Measurements from ENCODE around the gene VSTM4. TPM values are rescaled to one million over a fixed set of nuclear protein-coding genes. Genes with fewer than 3 reads are reported as not detected.

The VSTM4 gene
- total RNA-seq, 4 donors from 2014 or later: 10.0 to 21.4 (median 12.6) TPM

DNA sequence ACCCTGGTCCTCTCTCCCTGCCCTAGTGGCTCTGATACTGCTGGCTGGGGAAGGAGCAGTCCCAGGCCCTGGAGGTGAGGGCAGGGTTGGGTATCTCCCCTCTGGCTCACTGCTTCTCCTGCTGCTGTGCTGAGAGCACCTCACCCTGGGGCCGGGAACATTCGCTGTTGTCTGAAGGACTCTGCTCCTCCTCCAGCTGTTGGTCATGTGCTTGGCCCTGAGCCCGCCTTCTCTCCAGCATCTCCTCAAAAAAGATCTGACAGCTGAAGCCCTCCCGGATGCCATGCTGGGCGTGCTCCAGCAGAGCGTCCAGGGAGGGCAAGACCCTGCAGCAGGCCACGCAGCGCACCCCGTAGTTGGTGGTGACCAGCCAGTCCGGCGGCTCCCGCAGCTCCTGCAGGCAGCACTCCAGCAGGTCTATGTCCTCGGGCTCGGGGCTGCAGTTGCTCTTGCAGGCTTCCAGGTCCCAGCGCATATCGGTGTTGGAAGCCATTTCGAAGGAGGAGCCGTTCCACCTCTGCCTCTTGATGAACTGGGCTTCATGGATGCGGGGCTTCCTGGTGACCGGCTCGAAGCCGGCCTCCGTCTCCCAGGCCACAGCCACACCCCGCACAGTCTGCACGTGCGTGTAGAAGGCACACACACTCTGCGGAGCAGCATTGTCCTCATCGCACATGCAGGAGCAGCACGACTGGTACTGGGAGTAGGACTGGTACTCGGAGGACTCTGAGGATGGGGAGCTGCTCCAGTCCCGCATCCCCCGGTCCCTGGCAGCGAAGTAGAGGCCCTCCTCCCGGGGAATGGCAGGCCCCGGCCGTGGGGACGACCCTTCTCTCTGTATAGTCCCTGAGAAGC is 16.4 kb upstream of the VSTM4 start:
- TF ChIP-seq, protein P1, sequence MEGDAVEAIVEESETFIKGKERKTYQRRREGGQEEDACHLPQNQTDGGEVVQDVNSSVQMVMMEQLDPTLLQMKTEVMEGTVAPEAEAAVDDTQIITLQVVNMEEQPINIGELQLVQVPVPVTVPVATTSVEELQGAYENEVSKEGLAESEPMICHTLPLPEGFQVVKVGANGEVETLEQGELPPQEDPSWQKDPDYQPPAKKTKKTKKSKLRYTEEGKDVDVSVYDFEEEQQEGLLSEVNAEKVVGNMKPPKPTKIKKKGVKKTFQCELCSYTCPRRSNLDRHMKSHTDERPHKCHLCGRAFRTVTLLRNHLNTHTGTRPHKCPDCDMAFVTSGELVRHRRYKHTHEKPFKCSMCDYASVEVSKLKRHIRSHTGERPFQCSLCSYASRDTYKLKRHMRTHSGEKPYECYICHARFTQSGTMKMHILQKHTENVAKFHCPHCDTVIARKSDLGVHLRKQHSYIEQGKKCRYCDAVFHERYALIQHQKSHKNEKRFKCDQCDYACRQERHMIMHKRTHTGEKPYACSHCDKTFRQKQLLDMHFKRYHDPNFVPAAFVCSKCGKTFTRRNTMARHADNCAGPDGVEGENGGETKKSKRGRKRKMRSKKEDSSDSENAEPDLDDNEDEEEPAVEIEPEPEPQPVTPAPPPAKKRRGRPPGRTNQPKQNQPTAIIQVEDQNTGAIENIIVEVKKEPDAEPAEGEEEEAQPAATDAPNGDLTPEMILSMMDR (IDR thresholded peaks at IDR 0.05): no peak
- TF ChIP-seq POLR2A (IDR thresholded peaks at IDR 0.05; ENCODE audit: low read depth) (no peak), POLR2AphosphoS5 (IDR thresholded peaks at IDR 0.05) (no peak), EP300 (IDR thresholded peaks at IDR 0.05) (no peak)
- Histone ChIP-seq H3K4me1 (peaks cover 0 to 7% (median 2%) of the 10 kb centered on the region in 4 donors), H3K9me3 (no peaks in the 10 kb centered on the region), H3K4me3 (no peak overlapping the region), H3K27me3 (no peaks in the 10 kb centered on the region), H3K27ac (replicated peaks in 1 of 4) (no peak overlapping the region), H3K36me3 (no peaks in the 10 kb centered on the region)
- DNase-seq (ENCODE audit: extremely low spot score): no peak
- 77% methylated on average over 11 of the region's 37 CpGs for WGBS
- intact Hi-C loops (cut with DNase I): no loop called here

DNA sequence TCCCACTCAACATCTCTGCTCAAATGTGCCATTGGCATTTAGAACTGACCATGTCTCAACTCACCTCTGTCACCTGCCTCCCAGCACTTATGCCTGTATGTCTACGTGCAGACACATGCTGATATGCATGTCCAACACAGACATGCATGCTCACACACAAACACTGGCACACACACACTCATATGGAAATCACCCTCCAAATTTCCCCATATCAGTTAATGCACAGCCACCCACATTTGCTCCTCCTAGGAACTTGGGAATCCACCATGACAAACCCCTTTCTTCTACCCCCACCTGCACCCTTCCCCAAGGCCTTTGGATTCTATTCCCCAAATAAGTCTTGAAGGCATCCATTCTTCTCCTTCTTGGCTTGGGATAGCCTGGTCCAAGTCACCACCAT is 14.1 kb upstream of the VSTM4 start:
- Histone ChIP-seq H3K27me3 (no peaks in the 10 kb centered on the region), H3K4me3 (no peak overlapping the region), H3K4me1 (no peaks in the 10 kb centered on the region), H3K36me3 (no peaks in the 10 kb centered on the region), H3K27ac (replicated peaks in 1 of 4) (no peak overlapping the region), H3K9me3 (no peaks in the 10 kb centered on the region)
- intact Hi-C loops (cut with DNase I): no loop called here
- WGBS: 84% methylated on average over 1 of the region's 1 CpG
- no peak for DNase-seq (ENCODE audit: extremely low spot score)
- TF ChIP-seq, protein P1 (IDR thresholded peaks at IDR 0.05): no peak
- no peak for TF ChIP-seq POLR2AphosphoS5 (IDR thresholded peaks at IDR 0.05)
- no peak for TF ChIP-seq POLR2A (IDR thresholded peaks at IDR 0.05; ENCODE audit: low read depth)
- no peak for TF ChIP-seq EP300 (IDR thresholded peaks at IDR 0.05)

DNA sequence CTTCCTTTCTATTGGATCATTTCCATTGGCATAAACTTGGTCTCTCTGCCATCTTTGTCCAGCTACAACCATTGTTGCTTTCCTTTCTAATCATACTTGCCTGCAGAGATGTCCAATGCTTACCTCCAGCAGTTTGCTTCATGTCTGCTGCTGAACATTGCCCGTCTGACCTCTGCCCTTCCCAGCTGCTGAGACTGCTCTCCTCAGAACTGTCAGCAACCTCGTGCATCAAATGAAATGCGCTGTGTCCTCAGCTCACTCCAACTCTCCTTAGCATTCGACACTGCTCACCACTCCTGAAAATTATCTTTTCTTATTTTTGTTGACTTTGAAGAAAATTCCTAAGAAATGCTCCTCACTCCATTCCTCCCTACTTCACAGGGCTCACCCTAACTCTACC is 13.5 kb upstream of the VSTM4 start:
- Histone ChIP-seq H3K9me3 (no peaks in the 10 kb centered on the region), H3K4me1 (no peaks in the 10 kb centered on the region), H3K27ac (replicated peaks in 1 of 4) (no peak overlapping the region), H3K4me3 (no peak overlapping the region), H3K27me3 (no peaks in the 10 kb centered on the region), H3K36me3 (no peaks in the 10 kb centered on the region)
- 70% methylated on average over 4 of the region's 4 CpGs for WGBS
- intact Hi-C loops (cut with DNase I): no loop called here
- TF ChIP-seq POLR2AphosphoS5 (IDR thresholded peaks at IDR 0.05): no peak
- TF ChIP-seq POLR2A (IDR thresholded peaks at IDR 0.05; ENCODE audit: low read depth): no peak
- no peak for TF ChIP-seq EP300 (IDR thresholded peaks at IDR 0.05)
- TF ChIP-seq, protein P1 (IDR thresholded peaks at IDR 0.05): no peak
- no peak for DNase-seq (ENCODE audit: extremely low spot score)

DNA sequence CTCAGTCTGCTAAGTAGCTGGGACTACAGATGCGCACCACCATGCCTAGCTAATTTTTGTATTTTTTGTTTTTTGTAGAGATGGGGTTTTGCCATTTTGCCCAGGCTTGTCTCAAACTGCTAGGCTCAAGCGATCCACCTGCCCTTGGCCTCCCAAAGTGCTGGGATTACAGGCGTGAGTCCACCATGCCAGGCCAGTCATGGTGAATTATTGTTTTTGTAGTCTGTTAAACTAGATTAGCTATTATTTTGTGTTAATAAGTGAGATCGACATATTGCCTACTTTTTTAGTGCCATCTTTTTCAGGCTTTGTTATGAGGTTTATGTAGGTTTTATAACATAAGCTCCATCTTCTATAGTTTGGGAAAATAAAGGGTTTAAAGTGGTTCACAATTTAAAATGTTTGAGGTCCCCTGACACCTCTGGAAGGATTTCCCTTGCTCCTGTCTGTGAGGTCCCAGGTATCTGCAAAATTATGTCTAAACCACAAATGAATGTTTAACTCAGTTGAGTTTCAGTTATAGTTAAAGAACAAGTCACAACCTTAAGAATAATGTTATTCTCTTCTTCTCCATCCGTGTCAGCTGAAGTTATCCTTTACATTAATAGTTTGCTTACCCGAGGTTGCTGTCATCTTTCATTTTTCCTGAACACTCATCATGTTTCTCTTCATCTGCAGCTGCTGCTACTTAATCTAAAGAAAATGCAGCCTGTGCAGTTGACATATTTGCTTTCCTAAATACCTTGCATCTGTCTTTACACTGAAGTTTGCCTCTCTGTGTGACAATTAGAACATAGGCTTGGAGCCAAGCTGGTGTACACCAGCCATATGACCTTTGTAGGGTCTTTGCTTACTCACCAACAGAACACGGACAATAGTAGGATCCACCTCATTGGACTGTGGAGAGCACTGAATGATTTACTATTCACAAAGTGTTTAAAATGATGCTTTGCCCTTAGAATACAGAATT is 8.9 kb upstream of the VSTM4 start:
- Histone ChIP-seq H3K27me3 (no peaks in the 10 kb centered on the region), H3K9me3 (no peaks in the 10 kb centered on the region), H3K4me3 (no peak overlapping the region), H3K27ac (replicated peaks in 1 of 4) (no peak overlapping the region), H3K4me1 (no peaks in the 10 kb centered on the region), H3K36me3 (no peaks in the 10 kb centered on the region)
- no peak for TF ChIP-seq POLR2A (IDR thresholded peaks at IDR 0.05; ENCODE audit: low read depth)
- no peak for TF ChIP-seq POLR2AphosphoS5 (IDR thresholded peaks at IDR 0.05)
- TF ChIP-seq, protein P1 (IDR thresholded peaks at IDR 0.05): no peak
- TF ChIP-seq EP300 (IDR thresholded peaks at IDR 0.05): no peak
- intact Hi-C loops (cut with DNase I): no loop called here
- 73% methylated on average over 7 of the region's 7 CpGs for WGBS
- peak; percentile 82 for DNase-seq (ENCODE audit: extremely low spot score)
